C1 segment of cervical spinal cord (tissue), 14 donors: ENCODE measurements around the gene IL15RA.
"Not testable (repeated sequence)": the region's sequence is repeated elsewhere in the genome, so short reads cannot be mapped to it uniquely, and the experiment has no call there.

Experiments used
- DNase-seq, 14 donors: peaks; one replicate each; lab custom pipeline; 2025; lab: John Stamatoyannopoulos, UW

The IL15RA gene

GRCh38 chr10:5951721-5952407 is 25.5 kb downstream of the IL15RA start:
- DNase-seq, result no peak

DNA sequence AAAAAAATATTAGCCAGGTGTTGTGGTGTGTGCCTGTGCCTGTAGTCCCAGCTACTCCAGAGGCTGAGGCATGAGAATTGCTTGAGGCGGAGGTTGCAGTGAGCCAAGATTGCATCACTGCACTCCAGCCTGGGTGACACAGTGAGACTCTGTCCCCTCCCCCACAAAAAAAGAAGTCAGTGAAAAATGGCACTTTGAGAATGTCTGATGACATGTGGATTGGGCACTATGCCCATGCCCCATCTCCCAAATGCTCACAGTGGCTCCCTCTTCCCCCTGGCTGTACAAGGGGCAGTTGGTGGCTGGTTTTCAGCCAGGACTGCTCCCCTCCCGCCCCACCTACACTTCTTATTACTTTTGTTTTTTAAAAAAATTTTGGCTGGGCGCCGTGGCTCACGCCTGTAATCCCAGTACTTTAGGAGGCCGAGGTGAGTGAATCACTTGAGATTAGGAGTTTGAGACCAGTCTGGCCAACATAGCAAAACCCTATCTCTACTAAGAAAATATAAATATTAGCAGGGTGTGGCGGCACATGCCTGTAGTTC is 26.1 kb downstream of the IL15RA start:
- no peak for DNase-seq

GRCh38 chr10:5949009-5949759 is 28.2 kb downstream of the IL15RA start:
- DNase-seq, result peak in 7 of 14 donors; percentile 7 to 38 (median 25)

DNA sequence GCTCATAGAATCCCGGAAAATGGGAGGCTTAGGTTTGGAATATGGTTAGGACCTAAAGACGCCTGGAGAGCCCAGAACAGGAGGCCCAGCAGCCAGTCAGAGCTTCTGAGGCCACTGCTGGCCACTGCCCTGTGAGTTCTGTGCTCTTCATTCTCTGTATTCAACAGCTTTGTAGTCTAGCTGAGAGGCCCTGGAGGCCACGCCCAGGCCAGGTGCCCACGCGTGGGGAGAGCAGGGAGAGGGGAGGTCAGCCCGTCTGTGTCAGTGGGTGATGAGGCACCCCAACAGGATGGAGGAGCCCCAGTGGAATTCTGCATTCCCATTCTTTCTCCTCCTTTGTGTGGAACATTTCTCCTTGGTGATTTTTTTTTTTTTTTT is 29.1 kb downstream of the IL15RA start:
- DNase-seq, result no peak

GRCh38 chr10:5947471-5948207 is 29.7 kb downstream of the IL15RA start:
- DNase-seq, result no peak

DNA sequence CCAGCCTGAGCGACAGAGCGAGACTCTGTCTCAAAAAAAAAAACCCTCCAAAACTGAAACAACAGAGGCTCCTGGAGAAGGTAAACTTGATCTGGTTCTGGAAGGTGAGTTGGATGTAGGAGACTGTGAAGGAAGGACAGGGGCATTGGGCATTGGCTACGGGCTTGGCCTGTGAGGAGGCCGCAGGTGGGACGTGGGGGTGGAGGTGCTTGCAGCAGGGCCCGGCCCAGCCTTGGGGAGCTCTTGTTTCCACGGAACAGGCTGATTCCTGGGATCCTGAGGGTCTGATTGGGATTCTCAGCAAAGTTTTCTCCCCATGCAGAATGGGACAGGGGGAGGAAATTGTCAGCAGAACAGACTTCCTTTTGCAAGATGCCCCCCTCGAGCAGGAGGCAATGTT is 30.6 kb downstream of the IL15RA start:
- DNase-seq, result no peak

DNA sequence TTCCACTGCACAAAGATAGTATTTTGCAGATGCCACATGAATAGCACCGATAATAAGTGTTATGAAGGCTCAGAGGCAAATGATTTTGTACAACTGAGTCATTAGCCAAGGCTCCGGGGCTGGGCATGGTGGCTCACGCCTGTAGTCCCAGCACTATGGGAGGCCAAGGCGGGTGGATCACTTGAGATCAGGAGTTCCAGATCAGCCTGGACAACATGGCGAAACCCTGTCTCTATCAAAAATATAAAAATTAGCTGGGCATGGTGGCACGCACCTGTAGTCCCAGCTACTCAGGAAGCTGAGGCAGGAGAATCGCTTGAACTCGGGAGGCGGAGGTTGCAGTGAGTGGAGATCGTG is 30.9 kb downstream of the IL15RA start:
- not testable (repeated sequence) for DNase-seq

DNA sequence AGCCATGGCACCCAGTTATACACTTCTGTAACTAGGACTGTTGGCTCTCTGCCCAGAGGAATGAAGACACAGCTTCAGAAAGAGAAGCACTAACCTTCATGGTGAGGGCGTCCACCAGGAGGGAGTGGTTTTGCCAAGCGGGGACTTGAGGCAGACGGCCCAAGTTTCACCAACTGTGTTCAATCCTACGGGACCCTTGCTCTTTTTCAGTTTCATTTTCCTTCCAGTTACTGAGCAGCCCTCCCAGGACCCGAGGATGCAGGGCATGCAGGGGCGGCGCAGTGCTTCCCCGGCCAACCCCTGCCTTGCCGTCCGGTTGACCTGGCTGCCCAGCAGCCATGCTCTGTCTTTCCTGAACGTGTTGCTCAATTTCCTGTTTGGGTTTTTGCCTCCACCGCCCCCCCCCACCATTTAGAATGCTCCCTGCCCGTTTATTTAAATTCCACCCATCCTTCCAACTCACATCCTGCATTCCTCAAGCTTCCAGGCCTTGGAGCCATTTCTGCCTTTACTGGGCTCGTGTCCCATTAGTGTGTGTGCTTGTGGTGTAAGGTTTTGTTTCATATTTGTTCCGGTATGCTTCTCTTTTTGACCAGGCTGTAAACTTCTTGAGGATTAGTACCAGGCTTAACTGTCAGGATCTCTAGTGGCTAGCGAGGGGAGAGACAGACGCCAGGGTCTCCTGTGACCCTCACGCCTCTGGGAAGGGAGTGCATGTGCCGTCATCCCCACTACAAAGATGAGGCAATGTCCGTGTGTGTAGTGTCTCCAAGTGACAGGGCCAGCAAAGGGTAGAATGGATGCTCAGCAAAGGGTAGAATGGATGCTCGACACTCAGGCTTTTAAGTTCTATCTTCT is 31.6 kb downstream of the IL15RA start:
- peak in 5 of 14 donors; percentile 18 to 69 (median 38) for DNase-seq

- DNase-seq, result peak in 3 of 14 donors; percentile 28 to 56 (median 52)
Observed at GRCh38 chr10:5945190-5945509, 32.2 kb downstream of the IL15RA start.

DNA sequence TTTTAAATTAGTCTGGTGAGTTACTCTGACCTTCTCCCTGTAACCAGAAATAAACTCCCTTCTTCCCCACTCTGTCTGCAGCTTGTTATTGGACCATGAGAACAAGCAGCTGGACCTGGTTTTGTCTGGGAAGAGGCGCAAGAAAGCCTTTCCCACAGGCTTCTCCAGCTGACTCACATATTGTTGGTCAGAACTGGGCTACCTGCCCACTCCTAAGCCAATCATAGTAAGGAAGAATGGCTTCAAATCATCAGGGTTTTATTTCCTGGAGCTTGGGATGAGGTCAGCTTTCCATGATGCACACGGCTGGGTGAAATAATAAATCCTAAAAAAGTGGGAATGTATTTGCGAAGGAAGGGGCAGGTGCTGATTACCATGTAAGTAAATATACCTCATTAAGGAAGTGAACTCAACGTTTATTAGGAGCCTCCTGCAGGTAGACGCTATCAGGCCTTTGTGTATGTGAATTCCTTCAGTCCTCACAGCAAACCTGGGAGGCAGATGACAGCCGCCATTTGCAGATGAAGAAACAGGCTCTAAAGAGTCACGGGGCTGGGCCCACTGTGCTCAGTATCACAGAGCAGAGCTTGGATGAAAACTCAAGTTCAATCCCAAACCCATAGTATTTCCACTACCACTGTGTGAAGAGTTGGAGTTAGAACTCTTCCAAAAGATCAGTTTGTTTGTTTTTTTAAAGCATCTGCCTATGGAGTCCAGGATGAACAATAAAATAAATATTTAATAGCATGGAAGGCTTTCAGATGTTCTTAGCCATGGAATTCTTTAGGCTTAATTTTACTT is 32.8 kb downstream of the IL15RA start:
- DNase-seq, result peak in 7 of 14 donors; percentile 4 to 45 (median 35)

- peak in 3 of 14 donors; percentile 10 to 36 (median 16) for DNase-seq
Observed at GRCh38 chr10:5943536-5943935, 33.8 kb downstream of the IL15RA start.

GRCh38 chr10:5942474-5942873 is 34.9 kb downstream of the IL15RA start:
- peak in 6 of 14 donors; percentile 10 to 41 (median 30) for DNase-seq

DNA sequence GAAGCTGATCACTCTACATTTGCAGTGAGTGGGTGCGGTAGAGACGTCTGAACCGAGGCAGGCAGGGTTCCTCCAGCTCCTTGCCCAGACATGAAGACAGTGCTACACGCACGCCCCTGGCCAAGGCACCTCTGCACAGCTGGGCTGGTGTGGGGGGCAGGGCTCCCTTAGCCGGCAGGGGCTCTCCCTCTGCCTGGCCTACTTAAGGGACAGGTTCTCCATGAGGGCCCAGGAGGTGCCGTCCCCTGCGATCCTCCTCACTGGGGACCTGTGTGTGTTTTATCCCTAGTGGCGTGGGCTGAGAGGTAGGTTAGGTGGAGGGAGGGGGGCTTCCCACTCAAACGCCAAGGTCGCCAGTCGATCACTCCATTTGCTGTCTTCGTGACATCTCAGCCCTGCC is 35.3 kb downstream of the IL15RA start:
- no peak for DNase-seq

DNA sequence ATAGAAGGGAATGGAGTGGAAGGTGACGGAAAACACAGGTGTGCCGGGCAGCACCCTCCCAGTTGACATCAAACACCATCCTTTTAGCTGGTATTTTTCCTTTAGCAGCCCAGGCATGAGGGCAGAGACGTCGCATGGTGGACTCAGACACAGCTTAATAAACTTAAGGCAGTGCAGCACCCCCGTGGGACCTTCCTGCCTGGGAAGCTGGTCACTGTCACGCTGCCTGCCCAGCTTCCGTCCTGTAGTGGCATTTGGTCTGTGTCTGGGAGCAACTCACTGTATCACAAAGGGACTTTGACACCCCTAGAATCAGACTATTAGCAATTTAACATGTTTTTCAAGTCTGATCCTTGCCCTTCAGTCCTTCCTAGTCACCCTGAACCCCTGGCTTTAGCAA is 35.8 kb downstream of the IL15RA start:
- DNase-seq, result no peak

DNA sequence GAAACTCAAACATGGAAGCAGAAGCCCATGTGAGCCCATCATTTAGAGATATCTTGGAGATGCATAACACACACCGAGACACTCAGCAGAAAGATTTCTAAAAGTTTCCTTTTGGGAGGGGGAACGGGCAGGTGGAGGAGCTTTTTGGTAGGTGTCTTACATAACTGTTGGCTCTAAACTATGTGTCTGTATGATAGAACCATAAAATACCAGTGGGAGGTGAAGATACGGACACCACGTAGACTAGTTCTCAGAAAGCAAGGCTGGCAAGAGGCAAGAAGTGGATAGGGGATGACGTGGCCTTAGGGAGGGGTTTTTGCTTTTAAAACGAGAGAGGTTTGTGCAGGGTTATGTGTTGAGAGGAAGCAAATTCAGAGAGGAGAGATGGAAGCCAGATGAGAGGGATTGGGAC is 36.5 kb downstream of the IL15RA start:
- DNase-seq, result no peak

DNA sequence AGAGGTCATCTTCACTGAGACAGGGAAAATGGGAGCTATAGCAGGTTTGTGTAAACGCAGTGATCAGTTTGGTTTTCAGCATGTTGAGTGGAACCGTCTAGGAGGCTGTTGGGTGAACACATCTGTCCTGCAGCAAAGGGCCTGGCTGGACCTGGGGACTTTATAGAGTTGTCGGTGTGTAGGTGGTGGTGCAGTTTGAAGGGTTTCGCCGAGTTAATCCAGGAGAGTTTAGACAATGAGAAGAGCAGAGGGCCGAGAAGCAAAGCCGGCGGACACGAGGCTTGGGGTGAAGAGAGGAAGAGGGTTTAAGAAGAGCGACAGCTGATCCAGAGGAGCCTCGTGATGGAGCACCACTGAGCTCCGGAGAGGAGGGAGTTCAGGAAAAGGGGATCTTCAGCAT is 39.1 kb downstream of the IL15RA start:
- no peak for DNase-seq

GRCh38 chr10:5937016-5937415 is 40.3 kb downstream of the IL15RA start:
- no peak for DNase-seq

DNA sequence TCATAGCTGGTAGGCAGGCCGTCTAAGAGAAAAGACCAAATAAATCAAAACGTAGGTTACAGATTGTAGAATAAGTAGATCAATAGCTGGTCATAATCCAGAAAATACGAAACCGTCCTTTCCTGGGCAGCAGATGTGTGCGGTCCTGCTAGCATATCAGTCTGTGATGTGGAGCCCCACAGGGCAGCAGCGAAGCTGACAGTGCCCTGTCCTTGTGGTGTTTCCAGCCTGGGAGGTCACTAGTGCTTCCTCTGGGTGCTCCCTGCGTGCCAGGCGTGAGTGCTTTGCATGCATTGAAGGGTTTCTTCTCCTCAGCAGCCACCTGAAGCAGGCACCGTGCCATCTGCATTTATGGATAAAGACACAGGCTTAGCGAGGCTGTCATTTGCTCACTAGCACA is 41.7 kb downstream of the IL15RA start:
- no peak for DNase-seq

DNA sequence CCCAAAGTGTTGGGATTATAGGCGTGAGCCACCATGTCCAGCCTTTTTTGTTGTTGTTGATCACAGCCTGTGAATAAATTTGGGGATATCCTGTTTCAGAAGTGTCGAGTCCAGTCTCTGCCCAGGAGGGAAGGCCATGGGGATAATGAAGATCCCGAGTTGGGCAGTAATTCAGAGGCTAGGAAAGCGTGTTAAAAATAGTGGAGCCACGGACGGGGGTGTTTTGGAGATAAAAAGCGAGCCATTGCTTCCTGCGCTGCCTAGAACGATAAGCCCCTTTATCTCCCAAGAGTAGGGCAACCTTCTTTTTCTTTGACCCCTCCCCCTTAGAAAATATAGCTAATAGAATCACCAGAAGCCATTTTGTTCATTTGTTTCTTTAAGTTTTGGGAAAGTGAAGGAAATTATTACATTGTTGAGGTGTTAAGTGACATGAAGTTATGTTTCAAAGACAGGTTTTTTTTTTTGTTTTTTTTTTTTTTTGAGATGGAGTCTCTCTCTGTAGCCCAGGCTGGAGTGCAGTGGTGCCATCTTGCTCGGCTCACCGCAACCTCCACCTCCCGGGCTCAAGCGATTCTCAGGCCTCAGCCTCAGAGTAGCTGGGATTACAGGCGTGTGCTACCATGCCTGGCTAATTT is 43.3 kb downstream of the IL15RA start:
- DNase-seq, result no peak

- no peak for DNase-seq
Observed at GRCh38 chr10:5932345-5932744, 45.0 kb downstream of the IL15RA start.
